K562 (cell line): ENCODE results near the gene CDC20. TPM values are rescaled to one million over a fixed set of nuclear protein-coding genes. Genes with fewer than 3 reads are reported as not detected.

ENCODE experiments used
- CBFA2T2 ChIP-seq: fragments of 450-650 bp; conservative IDR thresholded peaks from 2 replicates; pipeline ENCODE4 v1.6.1; 2017; ENCODE audit warnings: mild to moderate bottlenecking
- CBX5 ChIP-seq: IDR thresholded peaks from 2 replicates; pipeline ENCODE4 v1.6.1; 2014; ENCODE audit warnings: low read depth, borderline replicate concordance
- DMBX1 ChIP-seq: fragments of 250-450 bp; sonication (Bioruptor Pico); IDR thresholded peaks from 2 replicates; pipeline ENCODE4 v1.8.0; 2022; ENCODE audit warnings: inconsistent platforms, mild to moderate bottlenecking, moderate library complexity, borderline replicate concordance
- MYNN ChIP-seq, 2 experiments: sonication (generic); formaldehyde crosslinking in 1 of 2; IDR thresholded peaks; 2 replicates each; pipeline versions ENCODE4 v1.5.0 to v1.6.1; 2016 to 2020; ENCODE audit warnings: antibody characterized with exemption in 1 of 2, missing genetic modification reagents in 1 of 2
- NEUROD1 ChIP-seq: fragments of 150-350 bp; IDR thresholded peaks from 2 replicates; pipeline ENCODE4 v1.6.1; 2014; ENCODE audit warnings: borderline replicate concordance, low read length, low read depth; ENCODE audit not compliant: partially characterized antibody
- PCBP2 ChIP-seq: fragments of 200-400 bp; formaldehyde crosslinking; IDR thresholded peaks from 2 replicates; pipeline ENCODE4 v1.6.1; 2018; ENCODE audit warnings: low read length, low read depth, mild to moderate bottlenecking, moderate library complexity; ENCODE audit not compliant: poor library complexity, severe bottlenecking
- PYGO2 ChIP-seq: fragments of 450-650 bp; IDR thresholded peaks from 2 replicates; pipeline ENCODE4 v1.6.1; 2016; ENCODE audit warnings: mild to moderate bottlenecking, missing genetic modification characterization, moderate library complexity, missing compliant biosample characterization
- SAFB2 ChIP-seq: fragments of 200-400 bp; formaldehyde crosslinking; IDR thresholded peaks from 2 replicates; pipeline ENCODE4 v1.6.1; 2018; ENCODE audit warnings: borderline replicate concordance, low read length, low read depth, moderate library complexity; ENCODE audit not compliant: severe bottlenecking
- SETDB1 ChIP-seq: IDR thresholded peaks from one replicate; pipeline ENCODE4 v1.6.1; 2012; ENCODE audit warnings: low read length, control low read depth, inconsistent platforms
- STAT5A ChIP-seq: IDR thresholded peaks from 2 replicates; pipeline ENCODE4 v1.6.1; 2012; ENCODE audit warnings: low read length, inconsistent platforms, borderline replicate concordance
- TSC22D4 ChIP-seq: fragments of 450-650 bp; IDR thresholded peaks from 2 replicates; pipeline ENCODE4 v1.6.1; 2016; ENCODE audit warnings: missing genetic modification characterization, missing biosample characterization, control low read depth
- ZNF3 ChIP-seq: fragments of 250-450 bp; sonication (Bioruptor Pico); IDR thresholded peaks from 2 replicates; pipeline ENCODE4 v1.5.0; 2021; ENCODE audit warnings: mild to moderate bottlenecking, moderate library complexity
- ZNF655 ChIP-seq: fragments of 250-450 bp; sonication (Bioruptor Pico); IDR thresholded peaks from 2 replicates; pipeline ENCODE4 v1.5.0; 2021
- ZNF668 ChIP-seq: fragments of 250-450 bp; sonication (Bioruptor Pico); IDR thresholded peaks from 2 replicates; pipeline ENCODE4 v1.8.0; 2022; ENCODE audit warnings: mild to moderate bottlenecking, inconsistent platforms
- ZNF740 ChIP-seq, 3 experiments: fragments of 200-800 bp in 1 of 3; sonication (Bioruptor generic) in 1 of 3; sonication (generic) in 1 of 3; formaldehyde crosslinking in 1 of 3; IDR thresholded peaks; 2 replicates each; pipeline versions ENCODE4 v1.6.1 to v1.8.0; 2016 to 2022; ENCODE audit warnings: mild to moderate bottlenecking in 2 of 3, missing compliant biosample characterization in 2 of 3, missing genetic modification characterization in 2 of 3, missing genetic modification reagents in 1 of 3
- polyA plus RNA-seq, 8 experiments: library from polyadenylated mRNA; depleted of rRNA in 4 of 8; stranded (reverse) in 5 of 8; unstranded in 3 of 8; fragments of >200 nt; fragmentation: Nextera tagmentation in 2 of 8; fragmentation: Illumina TruSeq in 1 of 8; extraction: Ambion mirVana in 2 of 8; extraction: Trizol in 1 of 8; gene quantifications; 2 replicates each; pipeline versions ENCODE4 v1.2.1 to v1.2.3, GENCODE V29; 2011 to 2014; ENCODE audit warnings: inconsistent platforms in 1 of 8, missing spikeins in 1 of 8
- total RNA-seq, 7 experiments: library from RNA; depleted of rRNA in 6 of 7; stranded (reverse); fragments of >200 nt in 6 of 7; fragmentation: Illumina TruSeq in 2 of 7; extraction: Trizol in 2 of 7; gene quantifications; 2 replicates each; pipeline versions ENCODE4 v1.2.1 to v1.2.3, GENCODE V29; 2011 to 2021; ENCODE audit warnings: low replicate concordance in 1 of 7
- TF ChIP-seq, protein P1 (sequence below): IDR thresholded peaks from 2 replicates; pipeline ENCODE4 v1.6.1; 2011; ENCODE audit warnings: borderline replicate concordance, low read depth, mild to moderate bottlenecking, moderate library complexity, low read length; ENCODE audit not compliant: insufficient read depth, poor library complexity, severe bottlenecking

Gene CDC20
- total and polyA plus RNA-seq, 9 of the 15 experiments (the other 6 are each of a cell fraction or from before 2014, with no cell fraction given) = 45.2 to 224 (median 121) TPM

GRCh38 chr1:43358746-43359693 lies at the start of gene CDC20 (continued):
- TF ChIP-seq ZNF655 (CRISPR knock-in tag) (no peak), ZNF3 (CRISPR knock-in tag) (no peak), DMBX1 (CRISPR knock-in tag) (no peak), SAFB2 (no peak), PCBP2 (no peak), SETDB1 (no peak), PYGO2 (tag) (no peak), NEUROD1 (peak; percentile 88), ZNF740 (CRISPR knock-in tag; IDR thresholded peaks at IDR 0.05) (0 out of 2 replicates have a peak, but pooled peaks have one; percentile 19), ZNF740 (tag; IDR thresholded peaks at IDR 0.05) (no peak), CBX5 (no peak), CBFA2T2 (no peak), STAT5A (no peak), ZNF668 (CRISPR knock-in tag) (no peak), TSC22D4 (tag) (no peak), MYNN (IDR thresholded peaks at IDR 0.05) (peak; percentile 43; the same call in 1 of the 2 replicates), MYNN (CRISPR knock-in tag; IDR thresholded peaks at IDR 0.05) (no peak)
- TF ChIP-seq, protein P1, sequence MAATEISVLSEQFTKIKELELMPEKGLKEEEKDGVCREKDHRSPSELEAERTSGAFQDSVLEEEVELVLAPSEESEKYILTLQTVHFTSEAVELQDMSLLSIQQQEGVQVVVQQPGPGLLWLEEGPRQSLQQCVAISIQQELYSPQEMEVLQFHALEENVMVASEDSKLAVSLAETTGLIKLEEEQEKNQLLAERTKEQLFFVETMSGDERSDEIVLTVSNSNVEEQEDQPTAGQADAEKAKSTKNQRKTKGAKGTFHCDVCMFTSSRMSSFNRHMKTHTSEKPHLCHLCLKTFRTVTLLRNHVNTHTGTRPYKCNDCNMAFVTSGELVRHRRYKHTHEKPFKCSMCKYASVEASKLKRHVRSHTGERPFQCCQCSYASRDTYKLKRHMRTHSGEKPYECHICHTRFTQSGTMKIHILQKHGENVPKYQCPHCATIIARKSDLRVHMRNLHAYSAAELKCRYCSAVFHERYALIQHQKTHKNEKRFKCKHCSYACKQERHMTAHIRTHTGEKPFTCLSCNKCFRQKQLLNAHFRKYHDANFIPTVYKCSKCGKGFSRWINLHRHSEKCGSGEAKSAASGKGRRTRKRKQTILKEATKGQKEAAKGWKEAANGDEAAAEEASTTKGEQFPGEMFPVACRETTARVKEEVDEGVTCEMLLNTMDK = no peak
